ENCODE results near the gene SMG6.

GRCh38 chr17:2067608-2068024 lies 236.0 kb downstream of the SMG6 start:
- no peak for TF ChIP-seq POLR2A (IDR thresholded peaks at IDR 0.05)
- no peak for TF ChIP-seq CTCF (IDR thresholded peaks at IDR 0.05)
- TF ChIP-seq EP300 (IDR thresholded peaks at IDR 0.05) = no peak
- TF ChIP-seq POLR2AphosphoS5 (IDR thresholded peaks at IDR 0.05) = peak in 1 of 4 donors; percentile 29

All from sigmoid colon (tissue), 4 donors.